Stimulated activated CD8-positive, alpha-beta memory T cell treated with anti-CD3 and anti-CD28 coated beads, Interleukin-7, amount 100 ng/mL, for 48 hours (primary cell): ENCODE results near the gene TAS2R40.
"Not testable (repeated sequence)": the region's sequence is repeated elsewhere in the genome, so short reads cannot be mapped to it uniquely, and the experiment has no call there.

Experiments
- DNase-seq, 2 donors: peaks; one replicate each; pipeline ENCODE4 v3.0.0-alpha.2; 2020; ENCODE audit warnings: low read depth in 1 of 2; ENCODE audit errors: extremely low read depth in 1 of 2

TAS2R40 gene

DNA sequence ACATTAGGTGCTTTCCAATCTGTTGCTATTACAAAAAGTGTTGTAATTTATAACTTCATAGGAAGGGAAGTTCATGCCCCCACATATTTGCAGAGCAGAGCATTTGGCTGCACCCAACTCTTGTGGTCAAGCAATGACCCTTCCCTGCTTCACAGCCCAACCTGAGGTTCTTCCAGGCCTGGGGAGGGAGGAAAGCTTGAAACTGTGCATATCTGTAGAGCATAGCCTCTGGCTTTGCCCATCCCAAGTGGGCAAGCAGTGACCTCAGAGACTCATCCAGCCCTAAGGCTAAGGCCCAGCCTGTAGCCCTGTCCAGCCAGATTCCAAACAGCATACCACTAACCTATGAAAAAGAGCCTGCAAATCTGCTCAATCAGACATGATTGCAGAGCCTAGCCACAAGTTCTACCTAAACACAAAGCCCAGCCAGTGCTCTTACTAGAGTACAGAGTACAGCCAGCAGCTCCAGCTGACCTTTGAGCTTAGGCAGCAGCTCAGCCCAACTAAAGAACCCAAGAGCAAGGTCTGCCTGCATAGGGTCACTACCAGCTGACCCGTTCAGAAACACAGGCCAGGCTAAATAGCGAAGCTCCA, 27.0 kb downstream of the TAS2R40 start:
- no peak for DNase-seq

DNA sequence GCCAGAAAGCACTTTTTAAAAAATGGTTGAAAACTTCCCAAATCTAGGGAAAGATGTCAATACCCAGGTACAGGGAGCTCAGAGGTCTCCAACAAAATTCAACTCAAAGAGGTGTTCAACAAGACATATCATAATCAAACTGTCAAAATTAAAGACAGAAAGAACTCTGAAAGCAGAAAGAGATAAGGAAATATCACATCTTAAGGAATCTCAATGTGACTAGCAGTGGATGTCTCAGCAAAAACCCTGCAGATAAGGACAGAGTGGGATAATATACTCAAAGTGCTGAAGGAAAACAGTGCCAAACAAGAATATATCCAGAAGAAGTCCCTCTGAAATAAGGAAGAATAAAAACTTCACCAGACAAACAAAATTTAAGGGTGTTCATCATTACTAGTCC, 28.4 kb downstream of the TAS2R40 start:
- no peak for DNase-seq

DNA sequence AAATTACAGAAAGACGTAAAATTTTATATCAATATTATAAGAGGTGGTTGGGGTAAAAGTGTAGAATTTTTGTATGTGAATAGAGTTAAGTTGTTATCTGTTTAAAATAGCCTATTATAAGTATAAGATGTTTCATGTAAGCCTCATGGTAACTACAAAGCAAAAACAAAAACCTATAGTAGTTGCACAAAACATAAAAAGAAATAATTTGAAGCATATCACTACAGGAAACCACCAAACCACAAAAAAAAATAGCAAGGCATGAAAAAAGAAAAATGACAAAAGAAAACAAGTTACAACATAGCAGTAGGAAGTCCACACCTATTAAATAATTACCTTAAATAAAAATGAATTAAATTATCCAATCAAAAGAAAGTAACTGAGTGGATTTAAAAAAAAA, 29.0 kb downstream of the TAS2R40 start:
- no peak for DNase-seq

- DNase-seq = no peak
Observed at GRCh38 chr7:143252006-143252405, 30.2 kb downstream of the TAS2R40 start.

DNA sequence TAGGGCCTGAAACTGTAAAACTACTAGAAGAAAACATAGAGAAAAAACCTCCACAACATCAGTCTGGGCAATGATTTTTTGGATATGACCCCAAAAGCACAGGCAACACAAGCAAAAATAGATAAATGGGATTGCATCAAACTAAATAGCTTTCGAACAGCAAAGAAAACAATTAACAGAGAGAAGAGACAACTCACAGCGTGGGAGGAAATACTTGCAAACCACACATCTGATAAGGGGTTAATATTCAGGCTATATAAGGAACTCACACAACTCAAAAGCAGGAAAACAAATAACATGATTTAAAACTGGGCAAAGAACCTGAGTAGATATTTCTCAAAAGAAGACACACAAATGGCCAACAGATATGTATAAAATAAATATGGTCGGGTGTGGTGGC, 33.7 kb downstream of the TAS2R40 start:
- no peak for DNase-seq

DNA sequence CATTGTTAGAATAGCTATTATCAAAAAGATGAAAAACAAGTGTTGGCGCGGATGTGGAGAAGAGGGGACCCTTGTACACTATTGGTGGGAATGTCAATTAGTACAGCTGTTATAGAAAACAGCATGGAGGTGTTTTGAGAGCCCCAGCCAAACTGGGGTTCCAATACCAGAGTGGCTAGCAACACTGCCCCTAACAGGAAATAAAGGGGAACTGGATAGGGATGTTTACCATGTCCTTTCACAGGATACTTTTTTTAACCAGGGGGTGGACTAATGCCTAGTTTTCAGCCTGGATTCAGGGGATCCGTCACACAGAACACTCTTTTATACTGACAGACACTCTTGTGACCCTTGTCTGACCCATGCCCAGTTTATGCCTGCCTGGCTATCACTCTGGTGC, 34.5 kb downstream of the TAS2R40 start:
- no peak for DNase-seq

DNA sequence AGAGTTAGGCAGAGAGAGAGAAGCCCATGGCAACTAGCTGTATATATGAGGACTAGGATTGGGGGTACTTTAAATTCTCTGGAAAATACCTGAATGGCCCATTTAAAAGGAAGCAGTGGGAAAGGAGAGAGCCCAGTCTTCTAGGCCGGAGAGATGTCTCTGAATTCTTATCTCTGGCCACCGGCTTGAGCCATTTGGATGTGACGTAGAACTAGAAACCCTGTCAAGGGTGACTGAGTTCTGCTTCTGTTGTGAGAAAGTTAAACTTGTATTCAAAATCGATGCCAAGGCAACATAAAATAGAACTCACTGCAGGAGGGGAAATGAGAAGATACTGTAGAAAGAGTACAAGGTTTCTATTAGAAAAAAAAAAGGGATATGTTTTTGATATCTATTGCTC, 35.1 kb downstream of the TAS2R40 start:
- no peak for DNase-seq

DNA sequence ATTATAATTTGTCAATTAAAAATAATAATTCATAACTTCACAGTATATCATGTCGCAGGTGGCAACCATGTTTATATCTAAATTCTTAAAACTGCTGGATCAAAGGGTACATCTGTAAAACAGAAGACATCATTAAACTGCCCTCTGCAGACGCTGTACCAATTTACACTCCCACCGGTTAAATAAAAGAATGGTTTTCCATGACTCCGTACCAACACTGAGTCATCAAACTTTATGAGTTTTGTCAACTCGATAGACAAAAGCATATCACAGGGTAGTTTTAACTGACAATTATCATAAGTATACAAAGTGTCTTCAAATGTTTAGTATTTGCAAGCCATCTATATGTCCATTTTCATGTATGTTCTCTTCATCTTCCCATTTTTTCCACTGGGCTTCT, 35.7 kb downstream of the TAS2R40 start:
- no peak for DNase-seq

DNA sequence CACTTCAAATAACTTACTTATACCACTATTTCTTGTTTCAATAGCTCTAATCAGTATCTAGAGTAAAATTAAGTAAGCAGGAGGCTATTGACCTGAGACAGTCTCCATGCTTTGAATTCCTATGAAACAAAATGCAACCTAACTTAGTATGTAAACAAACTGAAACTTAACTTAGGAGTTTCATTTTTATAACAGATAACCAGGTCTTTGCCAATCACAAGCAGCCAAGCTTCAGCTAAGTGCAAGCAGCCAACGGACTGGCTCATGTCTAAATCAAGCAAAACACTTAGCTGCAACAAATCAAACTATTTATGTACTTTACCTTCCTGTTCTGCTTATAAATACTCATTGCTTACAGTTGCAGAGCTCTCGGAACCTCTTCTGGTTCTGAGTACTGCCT, 37.0 kb downstream of the TAS2R40 start:
- no peak for DNase-seq

- no peak for DNase-seq
Observed at GRCh38 chr7:143259765-143260164, 37.9 kb downstream of the TAS2R40 start.

- DNase-seq = no peak
Observed at GRCh38 chr7:143261901-143262300, 40.1 kb downstream of the TAS2R40 start.

- DNase-seq = peak; percentile 65 to 79
Observed at GRCh38 chr7:143263266-143264195, 41.7 kb downstream of the TAS2R40 start, which contains the start of gene GSTK1. Gene GSTK1 (plus strand): TSS chr7:143263441. CDS start chr7:143263514, 73 bp downstream.

GRCh38 chr7:143264196-143264568, 42.3 kb downstream of the TAS2R40 start:
- DNase-seq = not testable (repeated sequence)

DNA sequence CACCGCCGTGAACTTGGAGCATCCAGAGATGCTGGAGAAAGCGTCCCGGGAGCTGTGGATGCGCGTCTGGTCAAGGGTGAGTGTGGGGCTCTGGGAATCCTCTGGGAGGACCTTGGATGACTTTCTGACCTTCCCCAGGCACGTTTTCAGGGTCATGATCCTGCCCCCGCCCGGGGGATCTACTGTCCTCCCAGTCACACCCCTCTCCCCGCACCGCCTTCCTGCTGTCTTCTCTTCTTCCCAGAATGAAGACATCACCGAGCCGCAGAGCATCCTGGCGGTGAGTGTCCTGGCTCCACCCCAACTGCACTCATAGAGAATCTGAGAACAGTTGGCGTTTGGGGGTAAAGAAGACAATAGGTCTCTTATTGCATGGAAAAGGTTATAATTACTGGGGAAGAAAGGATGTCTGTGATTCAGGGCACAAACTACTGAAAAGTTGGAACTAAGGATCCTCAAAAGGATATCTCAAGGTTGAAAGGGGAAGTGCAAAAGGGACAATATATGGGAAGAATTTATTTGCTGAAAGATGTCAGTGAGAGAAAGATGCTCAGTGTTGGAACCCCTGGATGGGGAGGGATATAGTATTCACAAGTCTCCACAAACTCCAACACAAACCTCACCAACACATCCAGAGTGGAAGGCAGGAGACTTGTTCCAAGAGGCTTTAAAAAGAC, 43.3 kb downstream of the TAS2R40 start:
- no peak for DNase-seq

- DNase-seq = no peak
Observed at GRCh38 chr7:143269251-143269650, 47.4 kb downstream of the TAS2R40 start.

DNA sequence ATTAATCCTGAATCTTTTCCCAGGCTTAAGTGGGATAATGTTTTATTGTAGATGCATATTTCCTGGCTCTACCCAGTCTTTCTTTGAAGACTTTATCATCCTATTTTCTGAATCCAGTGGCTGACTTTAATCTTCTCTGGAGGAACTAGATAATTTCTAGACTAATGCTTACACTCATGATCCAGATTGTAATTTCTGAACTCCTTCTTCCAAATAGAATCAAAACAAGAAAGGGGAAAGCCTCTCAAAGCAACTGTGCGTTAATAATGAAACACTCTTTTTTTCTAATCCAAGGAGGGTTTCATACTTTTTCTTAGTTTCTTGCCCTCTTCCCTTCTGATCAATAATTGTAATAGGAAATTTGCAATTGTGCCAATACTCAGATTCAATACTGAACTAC, 49.4 kb downstream of the TAS2R40 start:
- DNase-seq = no peak
